ENCODE measurements around the gene OPRM1.
"Not testable (repeated sequence)": the region's sequence is repeated elsewhere in the genome, so short reads cannot be mapped to it uniquely, and the experiment has no call there.

Gene OPRM1

DNA sequence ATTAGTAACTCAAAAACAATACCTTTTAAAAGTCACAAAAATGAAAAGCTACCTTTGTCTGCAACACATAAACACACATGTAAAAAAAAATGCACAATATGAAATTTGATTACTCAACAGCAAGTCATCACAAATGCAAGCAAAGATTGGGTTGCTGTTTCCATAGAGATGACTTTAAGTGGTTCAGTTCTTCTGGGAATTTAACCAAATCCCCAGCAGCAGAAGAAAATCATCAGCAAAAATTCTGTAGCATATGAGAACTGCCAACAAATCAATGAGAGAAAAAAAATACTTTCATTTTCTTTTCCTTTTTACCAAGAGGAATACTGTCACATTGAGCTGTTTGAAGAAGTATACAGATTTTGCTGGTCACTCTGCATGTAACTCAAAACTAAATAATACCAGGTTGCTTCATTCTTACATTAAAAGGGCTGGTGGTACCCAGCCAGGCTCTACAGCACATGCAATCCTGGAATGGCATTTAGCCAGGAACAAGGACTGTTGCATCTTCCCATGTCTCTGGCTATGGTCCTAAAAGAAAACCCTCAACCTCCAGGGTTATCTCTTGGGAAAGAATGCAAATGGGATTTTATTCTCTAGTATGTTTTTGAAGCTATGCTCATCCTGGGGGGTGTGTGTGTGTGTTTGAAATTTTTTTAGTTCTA is 158.3 kb downstream of the OPRM1 start:
- no peaks in the 10 kb centered on the region for H3K9me3 ChIP-seq (ENCODE audit: control insufficient read depth, low read length)
- H3K36me3 ChIP-seq (ENCODE audit: control insufficient read depth, insufficient read depth, low read length), result no peaks in the 10 kb centered on the region
- no peak overlapping the region for H3K4me3 ChIP-seq (ENCODE audit: low read length)
- H3K4me1 ChIP-seq (ENCODE audit: control insufficient read depth, insufficient read depth, low read length), result no peaks in the 10 kb centered on the region
- no peak overlapping the region for H3K9ac ChIP-seq (ENCODE audit: low read length)
- H3K27me3 ChIP-seq (ENCODE audit: control insufficient read depth, insufficient read depth, low read length), result no peaks in the 10 kb centered on the region

DNA sequence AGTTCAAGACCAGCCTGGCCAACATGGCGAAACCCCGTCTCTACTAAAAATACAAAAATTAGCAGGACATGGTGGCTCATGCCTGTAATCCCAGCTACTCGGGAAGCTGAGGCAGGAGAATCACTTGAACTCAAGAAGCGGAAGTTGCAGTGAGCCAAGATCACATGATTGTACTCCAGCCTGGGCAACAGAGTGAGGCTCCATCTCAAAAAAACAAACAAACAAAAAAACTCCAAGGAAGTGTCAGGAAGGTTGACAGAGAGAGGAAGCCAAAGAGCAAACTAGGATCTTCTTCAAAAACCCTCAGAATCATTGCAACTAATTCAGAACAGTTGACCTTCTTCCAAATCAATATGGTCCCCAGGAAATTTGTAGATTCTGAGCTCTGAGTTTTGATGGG is 162.6 kb downstream of the OPRM1 start:
- H3K9ac ChIP-seq (ENCODE audit: low read length); H3K27me3 ChIP-seq (ENCODE audit: control insufficient read depth, insufficient read depth, low read length); H3K9me3 ChIP-seq (ENCODE audit: control insufficient read depth, low read length); H3K36me3 ChIP-seq (ENCODE audit: control insufficient read depth, insufficient read depth, low read length); H3K4me1 ChIP-seq (ENCODE audit: control insufficient read depth, insufficient read depth, low read length); H3K4me3 ChIP-seq (ENCODE audit: low read length): not testable (repeated sequence)

DNA sequence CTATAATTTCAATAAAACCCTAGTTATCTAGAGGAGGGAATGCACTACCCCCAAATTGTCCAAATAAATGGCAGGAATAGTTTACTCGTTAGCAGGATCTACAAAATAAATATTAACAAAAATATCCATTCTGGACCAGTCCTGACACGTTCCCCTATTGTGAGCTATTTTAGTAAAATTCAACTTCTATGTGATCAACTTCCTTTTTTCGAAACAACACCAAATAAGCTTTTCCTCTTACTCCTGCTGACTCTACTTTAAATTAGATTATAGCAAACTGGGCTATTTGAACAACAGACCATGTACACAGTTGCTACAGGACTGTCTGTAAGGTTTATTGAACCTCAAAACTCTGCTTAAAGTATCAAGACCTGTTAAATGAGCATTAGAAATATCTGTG is 163.3 kb downstream of the OPRM1 start:
- H3K4me3 ChIP-seq (ENCODE audit: low read length), result no peak overlapping the region
- no peaks in the 10 kb centered on the region for H3K9me3 ChIP-seq (ENCODE audit: control insufficient read depth, low read length)
- no peak overlapping the region for H3K9ac ChIP-seq (ENCODE audit: low read length)
- peaks cover 7% of the 10 kb centered on the region for H3K4me1 ChIP-seq (ENCODE audit: control insufficient read depth, insufficient read depth, low read length)
- H3K27me3 ChIP-seq (ENCODE audit: control insufficient read depth, insufficient read depth, low read length), result no peaks in the 10 kb centered on the region
- H3K36me3 ChIP-seq (ENCODE audit: control insufficient read depth, insufficient read depth, low read length), result no peaks in the 10 kb centered on the region

DNA sequence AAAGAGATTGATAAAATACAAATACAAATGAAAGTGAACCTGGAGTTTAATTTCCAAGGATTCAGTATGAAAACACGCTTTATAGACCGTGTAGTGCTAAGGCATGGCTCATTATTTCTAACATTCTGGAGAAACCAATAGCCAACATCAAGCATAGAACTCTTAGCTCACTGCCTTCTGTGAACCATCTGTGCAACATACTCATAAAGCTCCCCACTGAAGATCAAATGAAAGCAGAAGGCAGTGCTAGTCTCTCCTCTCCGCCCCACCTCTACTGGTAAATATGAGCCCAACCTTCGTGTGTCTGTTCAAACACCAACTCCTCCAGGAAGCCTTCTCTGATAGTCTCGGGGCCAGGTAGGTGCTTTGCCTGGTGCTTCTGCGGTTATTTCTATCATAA is 163.9 kb downstream of the OPRM1 start:
- no peak overlapping the region for H3K9ac ChIP-seq (ENCODE audit: low read length)
- H3K27me3 ChIP-seq (ENCODE audit: control insufficient read depth, insufficient read depth, low read length), result no peaks in the 10 kb centered on the region
- peaks cover 7% of the 10 kb centered on the region for H3K4me1 ChIP-seq (ENCODE audit: control insufficient read depth, insufficient read depth, low read length)
- no peaks in the 10 kb centered on the region for H3K9me3 ChIP-seq (ENCODE audit: control insufficient read depth, low read length)
- no peak overlapping the region for H3K4me3 ChIP-seq (ENCODE audit: low read length)
- H3K36me3 ChIP-seq (ENCODE audit: control insufficient read depth, insufficient read depth, low read length), result no peaks in the 10 kb centered on the region

DNA sequence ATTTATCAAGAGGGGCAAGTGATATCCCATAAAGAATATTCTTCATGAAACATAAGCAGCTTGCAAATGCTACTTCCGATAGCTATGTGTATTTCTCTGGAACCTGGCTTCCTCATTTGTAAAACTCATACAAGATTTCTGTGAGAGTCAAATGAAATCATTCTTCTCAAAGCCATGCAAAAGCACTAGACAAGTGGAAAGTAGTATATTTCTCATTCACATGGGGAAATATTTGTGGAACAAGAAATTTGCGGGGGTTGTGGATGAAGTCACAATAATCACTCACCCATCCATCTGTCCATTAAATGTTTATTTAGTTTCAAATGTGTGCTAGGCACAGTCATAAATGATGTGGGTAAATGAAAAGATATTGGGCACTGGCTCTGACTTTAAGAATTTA is 167.1 kb downstream of the OPRM1 start:
- no peaks in the 10 kb centered on the region for H3K9me3 ChIP-seq (ENCODE audit: control insufficient read depth, low read length)
- no peaks in the 10 kb centered on the region for H3K36me3 ChIP-seq (ENCODE audit: control insufficient read depth, insufficient read depth, low read length)
- H3K27me3 ChIP-seq (ENCODE audit: control insufficient read depth, insufficient read depth, low read length), result no peaks in the 10 kb centered on the region
- peaks cover 7% of the 10 kb centered on the region for H3K4me1 ChIP-seq (ENCODE audit: control insufficient read depth, insufficient read depth, low read length)
- no peak overlapping the region for H3K9ac ChIP-seq (ENCODE audit: low read length)
- no peak overlapping the region for H3K4me3 ChIP-seq (ENCODE audit: low read length)

DNA sequence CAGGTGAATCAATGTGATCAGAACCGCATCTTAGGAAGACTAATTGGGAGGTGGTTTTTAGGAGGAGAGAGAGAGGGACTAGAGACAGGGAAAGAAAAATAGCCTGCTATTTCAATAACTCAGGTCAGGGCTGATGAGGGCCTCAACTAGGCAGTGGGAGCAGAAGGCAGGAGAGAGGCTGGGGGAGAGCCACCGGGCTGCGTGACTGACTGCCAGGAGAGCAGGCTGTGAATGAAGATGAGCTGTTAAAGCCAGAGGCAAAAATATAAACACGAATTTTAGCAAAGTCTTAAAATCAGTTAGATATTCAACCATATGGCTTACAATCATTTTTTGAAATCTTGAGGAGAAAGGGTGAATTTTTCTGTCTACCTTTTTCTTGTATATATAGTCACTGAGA is 168.0 kb downstream of the OPRM1 start:
- Histone ChIP-seq H3K36me3 (ENCODE audit: control insufficient read depth, insufficient read depth, low read length) (no peaks in the 10 kb centered on the region), H3K9ac (ENCODE audit: low read length) (no peak overlapping the region), H3K27me3 (ENCODE audit: control insufficient read depth, insufficient read depth, low read length) (no peaks in the 10 kb centered on the region), H3K4me1 (ENCODE audit: control insufficient read depth, insufficient read depth, low read length) (peaks cover 7% of the 10 kb centered on the region), H3K4me3 (ENCODE audit: low read length) (no peak overlapping the region), H3K9me3 (ENCODE audit: control insufficient read depth, low read length) (no peaks in the 10 kb centered on the region)

DNA sequence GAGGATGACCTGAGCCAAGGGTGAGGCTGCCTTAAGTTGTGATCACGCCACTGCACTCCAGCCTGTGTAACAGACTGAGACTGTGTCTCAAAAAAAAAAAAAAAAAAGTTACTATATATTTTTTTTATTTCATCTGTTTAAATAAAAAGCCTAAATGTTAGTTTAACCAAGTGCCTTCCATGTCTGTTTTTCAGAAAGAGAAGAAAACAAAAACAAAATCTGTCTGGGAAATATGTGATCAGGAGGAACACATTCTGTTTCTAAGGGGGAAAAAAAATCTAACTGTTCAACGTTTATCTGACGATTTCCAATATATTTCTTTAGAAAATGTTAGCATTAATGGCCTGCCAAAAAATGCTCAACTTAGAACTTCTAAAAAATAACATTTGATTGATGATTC is 170.5 kb downstream of the OPRM1 start:
- H3K4me1 ChIP-seq (ENCODE audit: control insufficient read depth, insufficient read depth, low read length), result no peaks in the 10 kb centered on the region

DNA sequence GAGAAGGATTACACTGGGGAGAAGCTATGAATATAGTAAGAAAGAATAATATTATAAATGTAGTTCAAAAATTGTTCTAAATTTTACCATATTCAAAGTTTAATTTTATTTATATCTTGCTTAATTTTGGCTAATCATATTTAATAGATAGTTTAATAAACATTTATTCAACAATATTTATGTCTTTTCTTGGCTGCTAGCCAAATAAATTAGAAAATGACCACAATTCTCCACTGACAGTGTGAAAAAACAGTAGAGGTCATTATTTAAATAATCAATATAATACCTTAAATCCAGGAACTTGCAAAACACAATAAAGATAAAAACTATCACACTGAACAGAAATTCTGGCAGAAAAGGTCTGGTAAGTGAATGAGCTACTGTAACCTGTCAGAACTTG is 171.6 kb downstream of the OPRM1 start:
- Histone ChIP-seq H3K9ac (ENCODE audit: low read length) (no peak overlapping the region), H3K9me3 (ENCODE audit: control insufficient read depth, low read length) (no peaks in the 10 kb centered on the region), H3K4me1 (ENCODE audit: control insufficient read depth, insufficient read depth, low read length) (no peaks in the 10 kb centered on the region), H3K36me3 (ENCODE audit: control insufficient read depth, insufficient read depth, low read length) (no peaks in the 10 kb centered on the region), H3K27me3 (ENCODE audit: control insufficient read depth, insufficient read depth, low read length) (no peaks in the 10 kb centered on the region), H3K4me3 (ENCODE audit: low read length) (no peak overlapping the region)

More for the DNA sequence above, 170.5 kb downstream of the OPRM1 start:
- Histone ChIP-seq H3K9ac (ENCODE audit: low read length) (no peak overlapping the region), H3K4me3 (ENCODE audit: low read length) (no peak overlapping the region), H3K27me3 (ENCODE audit: control insufficient read depth, insufficient read depth, low read length) (no peaks in the 10 kb centered on the region), H3K36me3 (ENCODE audit: control insufficient read depth, insufficient read depth, low read length) (no peaks in the 10 kb centered on the region), H3K9me3 (ENCODE audit: control insufficient read depth, low read length) (no peaks in the 10 kb centered on the region)

DNA sequence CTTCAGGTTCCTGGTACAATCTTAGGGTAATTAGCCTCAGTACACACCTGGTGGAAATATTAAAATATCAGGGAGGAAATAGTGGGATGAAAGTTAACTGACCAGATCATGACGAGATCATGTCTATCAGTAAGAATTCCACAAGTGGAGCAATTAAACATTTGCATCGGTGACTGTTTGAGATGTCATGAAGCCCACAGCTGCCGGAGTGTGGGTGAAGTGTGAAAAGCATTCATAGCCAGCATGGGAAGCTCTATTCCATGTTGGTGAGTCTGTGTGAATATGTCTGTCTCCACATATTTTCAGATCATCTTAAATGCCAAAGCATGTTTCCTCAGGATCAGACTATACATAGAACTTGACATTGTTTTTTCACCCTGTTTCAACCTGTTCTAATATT is 174.7 kb downstream of the OPRM1 start:
- Histone ChIP-seq H3K4me1 (ENCODE audit: control insufficient read depth, insufficient read depth, low read length) (no peaks in the 10 kb centered on the region), H3K9ac (ENCODE audit: low read length) (no peak overlapping the region), H3K36me3 (ENCODE audit: control insufficient read depth, insufficient read depth, low read length) (no peaks in the 10 kb centered on the region), H3K9me3 (ENCODE audit: control insufficient read depth, low read length) (no peaks in the 10 kb centered on the region), H3K27me3 (ENCODE audit: control insufficient read depth, insufficient read depth, low read length) (no peaks in the 10 kb centered on the region), H3K4me3 (ENCODE audit: low read length) (no peak overlapping the region)

DNA sequence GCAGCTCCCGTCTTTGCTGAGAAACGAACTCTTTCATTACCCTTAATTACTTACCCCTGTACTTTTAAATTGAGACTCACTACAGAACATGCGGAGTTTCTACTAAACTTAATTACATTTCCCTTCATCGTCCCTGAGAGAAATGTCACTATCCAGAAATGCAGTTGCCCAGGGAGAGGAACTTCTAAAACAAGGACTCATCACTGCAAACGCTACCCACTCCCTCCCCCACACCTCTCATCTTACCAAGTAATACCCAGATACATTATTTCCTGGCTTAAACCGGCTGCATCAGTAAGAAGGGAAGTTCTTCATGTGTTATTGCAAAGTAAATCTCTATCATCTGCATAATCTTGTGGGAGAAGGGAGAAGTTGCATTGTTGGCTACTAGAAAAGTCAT is 179.3 kb downstream of the OPRM1 start:
- Histone ChIP-seq H3K4me1 (ENCODE audit: control insufficient read depth, insufficient read depth, low read length) (no peaks in the 10 kb centered on the region), H3K36me3 (ENCODE audit: control insufficient read depth, insufficient read depth, low read length) (no peaks in the 10 kb centered on the region), H3K9me3 (ENCODE audit: control insufficient read depth, low read length) (no peaks in the 10 kb centered on the region), H3K4me3 (ENCODE audit: low read length) (no peak overlapping the region), H3K9ac (ENCODE audit: low read length) (no peak overlapping the region), H3K27me3 (ENCODE audit: control insufficient read depth, insufficient read depth, low read length) (no peaks in the 10 kb centered on the region)

DNA sequence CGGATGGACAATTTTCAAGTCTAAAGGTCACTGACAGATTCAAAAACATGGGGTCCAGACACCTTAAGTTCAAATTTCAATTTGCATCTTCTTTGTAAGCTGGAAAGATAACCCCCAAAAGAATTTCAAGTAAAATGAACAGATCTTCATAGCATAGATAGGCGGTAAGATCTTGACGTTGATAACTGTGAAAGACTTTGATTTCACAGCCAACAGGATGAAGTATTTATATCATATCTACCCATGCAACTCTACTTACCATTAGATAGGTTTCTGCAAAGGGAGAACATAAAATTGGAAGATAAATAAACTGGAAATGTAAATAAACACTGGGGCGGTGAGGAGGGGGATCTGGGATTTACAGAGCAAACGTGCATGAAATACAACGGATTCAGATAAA is 179.7 kb downstream of the OPRM1 start:
- H3K9me3 ChIP-seq (ENCODE audit: control insufficient read depth, low read length), result no peaks in the 10 kb centered on the region
- H3K9ac ChIP-seq (ENCODE audit: low read length), result no peak overlapping the region
- H3K4me3 ChIP-seq (ENCODE audit: low read length), result no peak overlapping the region
- H3K4me1 ChIP-seq (ENCODE audit: control insufficient read depth, insufficient read depth, low read length), result no peaks in the 10 kb centered on the region
- H3K36me3 ChIP-seq (ENCODE audit: control insufficient read depth, insufficient read depth, low read length), result no peaks in the 10 kb centered on the region
- no peaks in the 10 kb centered on the region for H3K27me3 ChIP-seq (ENCODE audit: control insufficient read depth, insufficient read depth, low read length)

DNA sequence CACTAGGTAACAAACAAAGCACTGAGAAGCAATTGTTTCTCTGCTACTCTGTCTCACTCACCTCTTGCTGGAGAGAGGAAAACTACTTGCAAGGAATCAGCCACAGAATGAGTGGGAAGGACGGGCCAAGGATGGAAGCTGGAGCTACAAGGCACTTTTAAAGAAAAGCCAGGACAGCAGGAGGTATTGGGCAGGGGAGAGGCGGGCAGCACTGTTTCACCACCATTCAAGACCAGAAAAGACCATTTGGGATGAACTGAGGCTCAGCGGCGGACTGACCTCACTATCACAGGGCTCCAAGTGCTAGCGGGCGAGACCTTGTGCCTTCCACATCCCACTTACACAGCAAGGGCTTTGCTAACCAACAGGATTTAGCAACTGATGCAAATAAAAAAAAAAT is 180.2 kb downstream of the OPRM1 start:
- H3K4me1 ChIP-seq (ENCODE audit: control insufficient read depth, insufficient read depth, low read length), result no peaks in the 10 kb centered on the region
- H3K4me3 ChIP-seq (ENCODE audit: low read length), result no peak overlapping the region
- H3K9me3 ChIP-seq (ENCODE audit: control insufficient read depth, low read length), result no peaks in the 10 kb centered on the region
- no peaks in the 10 kb centered on the region for H3K36me3 ChIP-seq (ENCODE audit: control insufficient read depth, insufficient read depth, low read length)
- no peak overlapping the region for H3K9ac ChIP-seq (ENCODE audit: low read length)
- H3K27me3 ChIP-seq (ENCODE audit: control insufficient read depth, insufficient read depth, low read length), result no peaks in the 10 kb centered on the region

DNA sequence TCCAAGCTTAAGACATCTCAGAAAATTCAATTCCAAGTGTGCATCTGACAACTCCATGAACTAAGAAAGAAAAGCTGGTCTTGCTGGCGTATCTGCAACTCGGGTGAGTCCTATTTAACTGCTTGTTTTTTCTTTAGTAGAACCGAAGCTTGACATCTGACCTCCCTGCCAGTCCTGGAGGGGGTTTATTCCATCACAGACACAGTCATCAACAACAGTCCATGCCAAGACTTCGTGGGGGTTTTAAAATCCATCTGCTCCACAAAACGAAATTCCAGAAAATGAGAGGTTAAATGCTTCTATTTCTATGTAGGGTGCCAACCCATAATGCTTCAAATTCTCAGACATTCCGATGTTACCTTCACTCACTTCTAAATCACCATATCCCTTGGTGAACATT is 183.7 kb downstream of the OPRM1 start:
- no peak overlapping the region for H3K9ac ChIP-seq (ENCODE audit: low read length)
- H3K9me3 ChIP-seq (ENCODE audit: control insufficient read depth, low read length), result no peaks in the 10 kb centered on the region
- no peaks in the 10 kb centered on the region for H3K36me3 ChIP-seq (ENCODE audit: control insufficient read depth, insufficient read depth, low read length)
- H3K4me3 ChIP-seq (ENCODE audit: low read length), result no peak overlapping the region
- H3K27me3 ChIP-seq (ENCODE audit: control insufficient read depth, insufficient read depth, low read length), result no peaks in the 10 kb centered on the region
- no peaks in the 10 kb centered on the region for H3K4me1 ChIP-seq (ENCODE audit: control insufficient read depth, insufficient read depth, low read length)
